Measurements from ENCODE around the gene HCN4.

GRCh38 chr15:73397461-73397860 is 28.7 kb upstream of the HCN4 start:
- TF ChIP-seq, protein P1, sequence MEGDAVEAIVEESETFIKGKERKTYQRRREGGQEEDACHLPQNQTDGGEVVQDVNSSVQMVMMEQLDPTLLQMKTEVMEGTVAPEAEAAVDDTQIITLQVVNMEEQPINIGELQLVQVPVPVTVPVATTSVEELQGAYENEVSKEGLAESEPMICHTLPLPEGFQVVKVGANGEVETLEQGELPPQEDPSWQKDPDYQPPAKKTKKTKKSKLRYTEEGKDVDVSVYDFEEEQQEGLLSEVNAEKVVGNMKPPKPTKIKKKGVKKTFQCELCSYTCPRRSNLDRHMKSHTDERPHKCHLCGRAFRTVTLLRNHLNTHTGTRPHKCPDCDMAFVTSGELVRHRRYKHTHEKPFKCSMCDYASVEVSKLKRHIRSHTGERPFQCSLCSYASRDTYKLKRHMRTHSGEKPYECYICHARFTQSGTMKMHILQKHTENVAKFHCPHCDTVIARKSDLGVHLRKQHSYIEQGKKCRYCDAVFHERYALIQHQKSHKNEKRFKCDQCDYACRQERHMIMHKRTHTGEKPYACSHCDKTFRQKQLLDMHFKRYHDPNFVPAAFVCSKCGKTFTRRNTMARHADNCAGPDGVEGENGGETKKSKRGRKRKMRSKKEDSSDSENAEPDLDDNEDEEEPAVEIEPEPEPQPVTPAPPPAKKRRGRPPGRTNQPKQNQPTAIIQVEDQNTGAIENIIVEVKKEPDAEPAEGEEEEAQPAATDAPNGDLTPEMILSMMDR (IDR thresholded peaks at IDR 0.05): no peak
- no peak for TF ChIP-seq POLR2A (IDR thresholded peaks at IDR 0.05)
